GM19328 (cell line): Measurements from ENCODE around the gene CEP57L1.
"Not testable (repeated sequence)": the region's sequence is repeated elsewhere in the genome, so short reads cannot be mapped to it uniquely, and the experiment has no call there.

Source experiments
- ATAC-seq: cut with Tn5 transposase; IDR thresholded peaks from one replicate; pipeline ENCODE4 v1.9.1; 2021; ENCODE audit warnings: mild to moderate bottlenecking, moderate library complexity; ENCODE audit not compliant: unreplicated experiment

Gene CEP57L1

GRCh38 chr6:109073344-109074132, 21.8 kb upstream of the CEP57L1 start:
- no peak for ATAC-seq

- ATAC-seq, result no peak
Measured at GRCh38 chr6:109074133-109074415, 21.2 kb upstream of the CEP57L1 start.

- ATAC-seq, result no peak
Measured at GRCh38 chr6:109075934-109076333, 19.4 kb upstream of the CEP57L1 start.

GRCh38 chr6:109076377-109076776, 18.9 kb upstream of the CEP57L1 start:
- ATAC-seq, result no peak

GRCh38 chr6:109079981-109080380, 15.3 kb upstream of the CEP57L1 start:
- no peak for ATAC-seq

GRCh38 chr6:109081026-109081425, 14.3 kb upstream of the CEP57L1 start:
- no peak for ATAC-seq

- no peak for ATAC-seq
Measured at GRCh38 chr6:109081516-109082187, 13.7 kb upstream of the CEP57L1 start.

- ATAC-seq, result no peak
Measured at GRCh38 chr6:109082188-109082577, 13.1 kb upstream of the CEP57L1 start.

- ATAC-seq, result no peak
Measured at GRCh38 chr6:109083657-109084056, 11.7 kb upstream of the CEP57L1 start.

GRCh38 chr6:109084146-109084545, 11.2 kb upstream of the CEP57L1 start:
- not testable (repeated sequence) for ATAC-seq

GRCh38 chr6:109087661-109088264, 7.5 kb upstream of the CEP57L1 start:
- ATAC-seq, result no peak

GRCh38 chr6:109088995-109089394, 6.3 kb upstream of the CEP57L1 start:
- ATAC-seq, result no peak

GRCh38 chr6:109091314-109092024, 3.8 kb upstream of the CEP57L1 start:
- ATAC-seq, result no peak

GRCh38 chr6:109092074-109092473, 3.2 kb upstream of the CEP57L1 start:
- no peak for ATAC-seq

- no peak for ATAC-seq
Measured at GRCh38 chr6:109093732-109094415, 1.4 kb upstream of the CEP57L1 start.

- peak; percentile 69 for ATAC-seq
Measured at GRCh38 chr6:109094416-109095035, 781 bp upstream of the CEP57L1 start, which contains the start of gene SESN1. Gene SESN1, minus strand, starts transcription at chr6:109094846. Its CDS starts 773 bp downstream, at chr6:109094073.

GRCh38 chr6:109095835-109096084, 453 bp downstream of the CEP57L1 start:
- no peak for ATAC-seq

GRCh38 chr6:109096208-109096607, 901 bp downstream of the CEP57L1 start:
- no peak for ATAC-seq

- no peak for ATAC-seq
Measured at GRCh38 chr6:109097661-109098060, 2.4 kb downstream of the CEP57L1 start.

GRCh38 chr6:109102762-109103161, 7.5 kb downstream of the CEP57L1 start:
- no peak for ATAC-seq

- ATAC-seq, result no peak
Measured at GRCh38 chr6:109103942-109104341, 8.6 kb downstream of the CEP57L1 start.
